ENCODE results near the gene TTC4.

GRCh38 chr1:54738244-54738643 is 22.6 kb downstream of the TTC4 start:
- TF ChIP-seq EZH2 (IDR thresholded peaks at IDR 0.05) (no peak), POLR2A (IDR thresholded peaks at IDR 0.05; ENCODE audit: borderline replicate concordance, extremely low read depth, insufficient read depth, insufficient read length) (no peak), CTCF (IDR thresholded peaks at IDR 0.05 in 2 of 3, conservative IDR thresholded peaks at IDR 0.05 in 1 of 3; ENCODE audit: borderline replicate concordance in 1 of 3, insufficient read depth in 1 of 3, low read depth in 2 of 3, low read length in 2 of 3) (no peak), POLR2AphosphoS5 (IDR thresholded peaks at IDR 0.05; ENCODE audit: low read depth, low read length) (no peak), RAD21 (IDR thresholded peaks at IDR 0.05; ENCODE audit: low read depth) (no peak), ZBTB33 (IDR thresholded peaks at IDR 0.05; ENCODE audit: extremely low read depth, insufficient replicate concordance, low read length) (no peak), ELF1 (IDR thresholded peaks at IDR 0.05; ENCODE audit: borderline replicate concordance, low read depth) (no peak), SP1 (IDR thresholded peaks at IDR 0.05; ENCODE audit: low read depth) (no peak), ZNF274 (IDR thresholded peaks at IDR 0.05; ENCODE audit: low read depth, low read length) (no peak), EGR1 (IDR thresholded peaks at IDR 0.05; ENCODE audit: low read depth) (no peak)

Data from HCT116 (cell line).